Mesodermal cell (in vitro differentiated cells): Measurements from ENCODE around the gene CLPTM1L.
"Not testable (repeated sequence)": the region's sequence is repeated elsewhere in the genome, so short reads cannot be mapped to it uniquely, and the experiment has no call there.

ENCODE experiments used
- H3K27ac ChIP-seq: 2 replicates; pipeline ENCODE4 v1.7.0; 2013; ENCODE audit warnings: mild to moderate bottlenecking, low read depth, low read length, moderate library complexity; ENCODE audit not compliant: severe bottlenecking
- H3K36me3 ChIP-seq: 2 replicates; pipeline ENCODE4 v1.7.1; 2013; ENCODE audit warnings: mild to moderate bottlenecking, low read length, moderate library complexity; ENCODE audit not compliant: control insufficient read depth, insufficient read depth
- H3K4me1 ChIP-seq: one replicate; pipeline ENCODE4 v1.7.1; 2013; ENCODE audit warnings: mild to moderate bottlenecking, low read length; ENCODE audit not compliant: insufficient read depth, control insufficient read depth, poor library complexity, severe bottlenecking
- H3K4me3 ChIP-seq: 2 replicates; pipeline ENCODE4 v1.7.0; 2013; ENCODE audit warnings: low read length, control low read depth, mild to moderate bottlenecking; ENCODE audit not compliant: insufficient read depth, poor library complexity, severe bottlenecking; ENCODE audit errors: extremely low read depth
- H3K9me3 ChIP-seq: 2 replicates; pipeline ENCODE4 v1.7.1; 2013; ENCODE audit warnings: mild to moderate bottlenecking, low read length, moderate library complexity; ENCODE audit not compliant: control insufficient read depth
- WGBS, 2 experiments: methylation state at CpG; one replicate each; pipeline ENCODE4 v1.1.5; 2013; ENCODE audit warnings: missing lambda C conversion rate in 2 of 2; ENCODE audit not compliant: insufficient coverage in 2 of 2; 5-methylcytosine and 5-hydroxymethylcytosine counted together

CLPTM1L gene

GRCh38 chr5:1278656-1279442 is 66.0 kb downstream of the CLPTM1L start:
- H3K4me1 ChIP-seq: no peaks in the 10 kb centered on the region
- no peak overlapping the region for H3K27ac ChIP-seq
- no peaks in the 10 kb centered on the region for H3K9me3 ChIP-seq
- H3K36me3 ChIP-seq: no peaks in the 10 kb centered on the region
- 94 to 96% methylated on average over 39 to 41 of the region's 42 CpGs for WGBS, 2 experiments
- H3K4me3 ChIP-seq: no peak overlapping the region

- H3K36me3 ChIP-seq: no peaks in the 10 kb centered on the region
- H3K27ac ChIP-seq: no peak overlapping the region
- no peak overlapping the region for H3K4me3 ChIP-seq
- H3K4me1 ChIP-seq: no peaks in the 10 kb centered on the region
- WGBS, 2 experiments: 94 to 100% methylated on average over 9 to 13 of the region's 13 CpGs
- H3K9me3 ChIP-seq: no peaks in the 10 kb centered on the region
Observed at GRCh38 chr5:1278216-1278615, 66.7 kb downstream of the CLPTM1L start.

GRCh38 chr5:1277781-1278180 is 67.1 kb downstream of the CLPTM1L start:
- Histone ChIP-seq H3K27ac (no peak overlapping the region), H3K9me3 (no peaks in the 10 kb centered on the region), H3K4me1 (no peaks in the 10 kb centered on the region), H3K36me3 (no peaks in the 10 kb centered on the region), H3K4me3 (no peak overlapping the region)
- 96% methylated on average over 5 to 9 of the region's 10 CpGs for WGBS, 2 experiments

GRCh38 chr5:1277331-1277730 is 67.6 kb downstream of the CLPTM1L start:
- H3K36me3 ChIP-seq: no peaks in the 10 kb centered on the region
- 93 to 94% methylated on average over 14 to 17 of the region's 21 CpGs for WGBS, 2 experiments
- H3K27ac ChIP-seq: no peak overlapping the region
- H3K4me1 ChIP-seq: no peaks in the 10 kb centered on the region
- no peak overlapping the region for H3K4me3 ChIP-seq
- no peaks in the 10 kb centered on the region for H3K9me3 ChIP-seq

- Histone ChIP-seq H3K36me3 (no peaks in the 10 kb centered on the region), H3K27ac (no peak overlapping the region), H3K9me3 (no peaks in the 10 kb centered on the region), H3K4me1 (no peaks in the 10 kb centered on the region), H3K4me3 (no peak overlapping the region)
- WGBS, 2 experiments: 92 to 95% methylated on average over 16 to 17 of the region's 20 CpGs
Observed at GRCh38 chr5:1276930-1277329, 68.0 kb downstream of the CLPTM1L start.

GRCh38 chr5:1275397-1276391 is 69.2 kb downstream of the CLPTM1L start:
- not testable (repeated sequence) for H3K4me1 ChIP-seq, H3K27ac ChIP-seq, H3K9me3 ChIP-seq, H3K4me3 ChIP-seq, H3K36me3 ChIP-seq
- 82 to 88% methylated on average over 7 to 9 of the region's 10 CpGs for WGBS, 2 experiments

- Histone ChIP-seq H3K9me3 (no peaks in the 10 kb centered on the region), H3K4me3 (no peak overlapping the region), H3K27ac (no peak overlapping the region), H3K4me1 (no peaks in the 10 kb centered on the region), H3K36me3 (no peaks in the 10 kb centered on the region)
- 94 to 95% methylated on average over 13 to 15 of the region's 16 CpGs for WGBS, 2 experiments
Observed at GRCh38 chr5:1274471-1274870, 70.4 kb downstream of the CLPTM1L start.

GRCh38 chr5:1273745-1274144 is 71.2 kb downstream of the CLPTM1L start:
- H3K4me3 ChIP-seq: no peak overlapping the region
- no peaks in the 10 kb centered on the region for H3K4me1 ChIP-seq
- no peak overlapping the region for H3K27ac ChIP-seq
- WGBS, 2 experiments: 96% methylated on average over 16 to 17 of the region's 20 CpGs
- H3K9me3 ChIP-seq: no peaks in the 10 kb centered on the region
- H3K36me3 ChIP-seq: no peaks in the 10 kb centered on the region

- Histone ChIP-seq H3K4me3 (no peak overlapping the region), H3K36me3 (no peaks in the 10 kb centered on the region), H3K4me1 (no peaks in the 10 kb centered on the region), H3K27ac (no peak overlapping the region), H3K9me3 (no peaks in the 10 kb centered on the region)
- 96 to 99% methylated on average over 10 to 16 of the region's 21 CpGs for WGBS, 2 experiments
Observed at GRCh38 chr5:1272201-1272600, 72.7 kb downstream of the CLPTM1L start.

- WGBS, 2 experiments: 94 to 96% methylated on average over 36 to 39 of the region's 39 CpGs
- Histone ChIP-seq H3K4me1 (no peaks in the 10 kb centered on the region), H3K36me3 (no peaks in the 10 kb centered on the region), H3K4me3 (no peak overlapping the region), H3K9me3 (no peaks in the 10 kb centered on the region), H3K27ac (no peak overlapping the region)
Observed at GRCh38 chr5:1270933-1271914, 73.7 kb downstream of the CLPTM1L start.
